SK-N-SH treated with all-trans-retinoic acid at 6 μM for 48 hours (cell line): ENCODE results near the gene NYAP2.

Experiments
- ATAC-seq: fragments of 200-7000 bp; cut with Tn5 transposase; 3 replicates; pipeline ENCODE4 v1.9.1; 2020; ENCODE audit warnings: mild to moderate bottlenecking, moderate library complexity
- ARNTL ChIP-seq: fragments of 450-650 bp; formaldehyde crosslinking; IDR thresholded peaks from 2 replicates; pipeline ENCODE4 v1.5.0; 2020; ENCODE audit warnings: low read depth, mild to moderate bottlenecking, moderate library complexity, borderline replicate concordance
- BACH2 ChIP-seq: fragments of 250-450 bp; sonication (Bioruptor Pico); IDR thresholded peaks from 2 replicates; pipeline ENCODE4 v1.9.0; 2021; ENCODE audit warnings: mild to moderate bottlenecking, borderline replicate concordance
- CSDC2 ChIP-seq: fragments of 250-450 bp; sonication (Bioruptor Pico); IDR thresholded peaks from 2 replicates; pipeline ENCODE4 v1.5.0; 2020; ENCODE audit warnings: mild to moderate bottlenecking, moderate library complexity
- ESRRG ChIP-seq: fragments of 250-450 bp; sonication (Bioruptor Pico); IDR thresholded peaks from 2 replicates; pipeline ENCODE4 v1.6.1; 2021; ENCODE audit warnings: mild to moderate bottlenecking
- GLIS3 ChIP-seq: fragments of 250-450 bp; sonication (Bioruptor Pico); IDR thresholded peaks from 2 replicates; pipeline ENCODE4 v1.5.0; 2020; ENCODE audit warnings: mild to moderate bottlenecking, moderate library complexity
- ISL1 ChIP-seq: fragments of 250-450 bp; sonication (Bioruptor Pico); IDR thresholded peaks from 2 replicates; pipeline ENCODE4 v2.1.2; 2022; ENCODE audit warnings: mild to moderate bottlenecking, moderate library complexity
- OSR1 ChIP-seq: fragments of 250-450 bp; sonication (Bioruptor Pico); IDR thresholded peaks from 2 replicates; pipeline ENCODE4 v1.8.0; 2022; ENCODE audit warnings: moderate library complexity, mild to moderate bottlenecking, inconsistent platforms
- PPARA ChIP-seq: fragments of 250-450 bp; sonication (Bioruptor Pico); IDR thresholded peaks from 2 replicates; pipeline ENCODE4 v1.5.0; 2020; ENCODE audit warnings: mild to moderate bottlenecking, borderline replicate concordance
- RARB ChIP-seq: fragments of 250-450 bp; sonication (Bioruptor Pico); IDR thresholded peaks from 2 replicates; pipeline ENCODE4 v1.8.0; 2021; ENCODE audit warnings: mild to moderate bottlenecking, moderate library complexity
- SNAI2 ChIP-seq: fragments of 250-450 bp; sonication (Bioruptor Pico); IDR thresholded peaks from 2 replicates; pipeline ENCODE4 v1.5.0; 2020; ENCODE audit warnings: mild to moderate bottlenecking, moderate library complexity
- TCF4 ChIP-seq: fragments of 250-450 bp; sonication (Bioruptor Pico); IDR thresholded peaks from 2 replicates; pipeline ENCODE4 v1.8.0; 2021; ENCODE audit warnings: mild to moderate bottlenecking, moderate library complexity, borderline replicate concordance
- TOX ChIP-seq: fragments of 250-450 bp; sonication (Bioruptor Pico); IDR thresholded peaks from 2 replicates; pipeline ENCODE4 v1.8.0; 2021; ENCODE audit warnings: mild to moderate bottlenecking, moderate library complexity, borderline replicate concordance
- TSHZ2 ChIP-seq: fragments of 250-450 bp; sonication (Bioruptor Pico); IDR thresholded peaks from 2 replicates; pipeline ENCODE4 v1.5.0; 2020; ENCODE audit warnings: mild to moderate bottlenecking, moderate library complexity
- ZC3H10 ChIP-seq: fragments of 250-450 bp; sonication (Bioruptor Pico); IDR thresholded peaks from 2 replicates; pipeline ENCODE4 v1.5.1; 2021; ENCODE audit warnings: mild to moderate bottlenecking, moderate library complexity
- ZFP3 ChIP-seq: fragments of 250-450 bp; sonication (Bioruptor Pico); IDR thresholded peaks from 2 replicates; pipeline ENCODE4 v1.5.0; 2020; ENCODE audit warnings: mild to moderate bottlenecking, moderate library complexity
- ZFP30 ChIP-seq: fragments of 450-650 bp; formaldehyde crosslinking; IDR thresholded peaks from 2 replicates; pipeline ENCODE4 v1.5.0; 2022; ENCODE audit warnings: mild to moderate bottlenecking, moderate library complexity
- ZNF565 ChIP-seq: fragments of 450-650 bp; formaldehyde crosslinking; conservative IDR thresholded peaks from 2 replicates; pipeline ENCODE4 v1.5.0; 2020; ENCODE audit warnings: low read depth, mild to moderate bottlenecking, moderate library complexity
- ZNF70 ChIP-seq: fragments of 450-650 bp; formaldehyde crosslinking; IDR thresholded peaks from 2 replicates; pipeline ENCODE4 v1.5.0; 2020; ENCODE audit warnings: mild to moderate bottlenecking, moderate library complexity
- TF ChIP-seq, protein P1 (sequence below): fragments of 250-450 bp; sonication (Bioruptor Pico); IDR thresholded peaks from 2 replicates; pipeline ENCODE4 v1.8.0; 2021; ENCODE audit warnings: low read depth, mild to moderate bottlenecking, moderate library complexity, borderline replicate concordance
- TF ChIP-seq, protein P2 (sequence below): fragments of 250-450 bp; sonication (Bioruptor Pico); IDR thresholded peaks from 2 replicates; pipeline ENCODE4 v1.5.1; 2020; ENCODE audit warnings: low read depth, mild to moderate bottlenecking, moderate library complexity
- TF ChIP-seq, protein P3 (sequence below): fragments of 250-450 bp; sonication (Bioruptor Pico); IDR thresholded peaks from 2 replicates; pipeline ENCODE4 v1.5.1; 2021; ENCODE audit warnings: mild to moderate bottlenecking, moderate library complexity

NYAP2 gene

DNA sequence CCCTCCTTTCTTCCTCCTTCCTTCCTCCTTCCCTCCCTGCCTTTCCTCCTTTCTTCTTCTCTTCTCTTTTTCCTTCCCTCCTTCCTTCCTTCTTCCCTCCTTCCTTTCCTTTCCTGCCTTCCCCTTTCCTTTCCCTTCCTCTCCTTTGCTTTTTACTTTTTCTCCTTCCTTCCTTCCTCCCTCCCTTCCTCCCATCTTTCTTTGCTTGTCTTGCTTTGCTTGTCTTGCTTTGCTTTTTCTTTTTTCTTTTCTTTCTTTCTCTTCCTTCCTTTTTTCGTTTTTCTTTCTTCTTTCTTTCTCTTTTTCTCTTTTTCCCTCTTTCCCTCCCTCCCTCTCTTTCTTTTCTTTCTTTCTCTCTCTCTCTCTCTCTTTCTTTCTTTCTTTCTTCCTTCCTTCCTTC lies 113.0 kb downstream of the NYAP2 start:
- TF ChIP-seq ZFP30 (CRISPR knock-in tag) (no peak), RARB (CRISPR knock-in tag) (no peak), ZC3H10 (CRISPR knock-in tag) (no peak), ZFP3 (CRISPR knock-in tag) (no peak)

GRCh38 chr2:225512876-225513540 lies 113.5 kb downstream of the NYAP2 start:
- no peak for ATAC-seq
- TF ChIP-seq ZC3H10 (CRISPR knock-in tag) (no peak), ISL1 (peak; percentile 29; the same call in 1 of the 2 replicates)

More for the DNA sequence above, 113.0 kb downstream of the NYAP2 start:
- ATAC-seq = no peak

DNA sequence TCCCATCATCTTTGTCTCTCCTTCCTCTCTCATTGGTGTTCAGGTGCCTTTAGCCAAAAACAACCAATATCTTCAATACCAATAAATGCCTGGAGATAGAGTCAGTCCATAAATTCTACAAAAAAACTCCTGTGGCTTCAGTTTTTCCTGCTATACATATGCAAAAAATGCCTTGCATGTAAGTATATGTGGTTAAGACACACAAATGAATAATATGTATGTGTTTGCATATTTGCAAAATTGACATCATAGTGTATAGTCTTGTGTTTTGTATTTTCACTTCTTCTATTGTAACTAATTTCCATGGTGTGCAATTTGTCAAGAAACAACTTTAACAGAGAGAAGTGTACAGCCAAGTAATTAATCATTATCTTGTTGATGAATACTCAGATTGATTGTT lies 115.5 kb downstream of the NYAP2 start:
- no peak for ATAC-seq
- TF ChIP-seq ESRRG (CRISPR knock-in tag) (no peak), ZFP3 (CRISPR knock-in tag) (no peak), ZNF565 (CRISPR knock-in tag) (no peak), SNAI2 (no peak), GLIS3 (CRISPR knock-in tag) (no peak), CSDC2 (CRISPR knock-in tag) (no peak), BACH2 (CRISPR knock-in tag) (no peak), ARNTL (CRISPR knock-in tag) (no peak), TSHZ2 (CRISPR knock-in tag) (no peak), ISL1 (no peak), TCF4 (CRISPR knock-in tag) (no peak), ZFP30 (CRISPR knock-in tag) (no peak), PPARA (CRISPR knock-in tag) (no peak), TOX (CRISPR knock-in tag) (no peak), OSR1 (CRISPR knock-in tag) (no peak)
- TF ChIP-seq, protein P1, sequence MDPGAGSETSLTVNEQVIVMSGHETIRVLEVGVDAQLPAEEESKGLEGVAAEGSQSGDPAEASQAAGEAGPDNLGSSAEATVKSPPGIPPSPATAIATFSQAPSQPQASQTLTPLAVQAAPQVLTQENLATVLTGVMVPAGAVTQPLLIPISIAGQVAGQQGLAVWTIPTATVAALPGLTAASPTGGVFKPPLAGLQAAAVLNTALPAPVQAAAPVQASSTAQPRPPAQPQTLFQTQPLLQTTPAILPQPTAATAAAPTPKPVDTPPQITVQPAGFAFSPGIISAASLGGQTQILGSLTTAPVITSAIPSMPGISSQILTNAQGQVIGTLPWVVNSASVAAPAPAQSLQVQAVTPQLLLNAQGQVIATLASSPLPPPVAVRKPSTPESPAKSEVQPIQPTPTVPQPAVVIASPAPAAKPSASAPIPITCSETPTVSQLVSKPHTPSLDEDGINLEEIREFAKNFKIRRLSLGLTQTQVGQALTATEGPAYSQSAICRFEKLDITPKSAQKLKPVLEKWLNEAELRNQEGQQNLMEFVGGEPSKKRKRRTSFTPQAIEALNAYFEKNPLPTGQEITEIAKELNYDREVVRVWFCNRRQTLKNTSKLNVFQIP (CRISPR knock-in tag) = no peak
- TF ChIP-seq, protein P2, sequence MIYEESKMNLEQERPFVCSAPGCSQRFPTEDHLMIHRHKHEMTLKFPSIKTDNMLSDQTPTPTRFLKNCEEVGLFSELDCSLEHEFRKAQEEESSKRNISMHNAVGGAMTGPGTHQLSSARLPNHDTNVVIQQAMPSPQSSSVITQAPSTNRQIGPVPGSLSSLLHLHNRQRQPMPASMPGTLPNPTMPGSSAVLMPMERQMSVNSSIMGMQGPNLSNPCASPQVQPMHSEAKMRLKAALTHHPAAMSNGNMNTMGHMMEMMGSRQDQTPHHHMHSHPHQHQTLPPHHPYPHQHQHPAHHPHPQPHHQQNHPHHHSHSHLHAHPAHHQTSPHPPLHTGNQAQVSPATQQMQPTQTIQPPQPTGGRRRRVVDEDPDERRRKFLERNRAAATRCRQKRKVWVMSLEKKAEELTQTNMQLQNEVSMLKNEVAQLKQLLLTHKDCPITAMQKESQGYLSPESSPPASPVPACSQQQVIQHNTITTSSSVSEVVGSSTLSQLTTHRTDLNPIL (CRISPR knock-in tag) = no peak
- TF ChIP-seq, protein P3, sequence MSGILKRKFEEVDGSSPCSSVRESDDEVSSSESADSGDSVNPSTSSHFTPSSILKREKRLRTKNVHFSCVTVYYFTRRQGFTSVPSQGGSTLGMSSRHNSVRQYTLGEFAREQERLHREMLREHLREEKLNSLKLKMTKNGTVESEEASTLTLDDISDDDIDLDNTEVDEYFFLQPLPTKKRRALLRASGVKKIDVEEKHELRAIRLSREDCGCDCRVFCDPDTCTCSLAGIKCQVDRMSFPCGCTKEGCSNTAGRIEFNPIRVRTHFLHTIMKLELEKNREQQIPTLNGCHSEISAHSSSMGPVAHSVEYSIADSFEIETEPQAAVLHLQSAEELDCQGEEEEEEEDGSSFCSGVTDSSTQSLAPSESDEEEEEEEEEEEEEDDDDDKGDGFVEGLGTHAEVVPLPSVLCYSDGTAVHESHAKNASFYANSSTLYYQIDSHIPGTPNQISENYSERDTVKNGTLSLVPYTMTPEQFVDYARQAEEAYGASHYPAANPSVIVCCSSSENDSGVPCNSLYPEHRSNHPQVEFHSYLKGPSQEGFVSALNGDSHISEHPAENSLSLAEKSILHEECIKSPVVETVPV (CRISPR knock-in tag) = no peak
- TF ChIP-seq, all 23 proteins: peak for 0

DNA sequence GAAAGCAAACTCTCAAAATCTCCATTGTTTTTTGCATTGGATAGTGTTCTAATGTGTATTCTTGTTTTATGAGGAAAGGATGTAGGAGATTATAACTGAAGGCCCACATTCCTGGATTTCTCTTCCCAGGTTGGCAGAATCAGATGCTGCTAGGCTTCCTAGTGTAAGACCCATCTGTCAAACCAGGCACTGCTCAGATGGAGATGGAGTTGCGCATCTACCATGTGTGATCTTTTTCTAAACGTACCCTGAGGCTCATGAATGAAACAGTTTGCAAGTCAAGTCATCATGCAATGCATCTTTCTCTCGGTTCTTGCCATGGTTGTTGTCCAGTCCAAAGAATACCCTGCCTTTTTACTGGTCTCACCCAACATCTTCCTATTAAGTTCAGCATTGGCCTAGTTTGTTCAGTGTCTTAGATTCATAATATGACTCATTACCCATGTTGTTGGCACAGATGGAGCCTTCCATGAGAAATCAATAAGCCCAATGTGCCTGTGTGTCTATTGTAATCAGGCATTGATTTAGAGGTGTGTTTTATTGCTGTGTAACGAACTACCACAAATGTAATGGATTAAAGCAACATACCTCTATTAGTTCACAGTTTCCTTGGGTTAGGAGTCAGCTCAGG lies 127.4 kb downstream of the NYAP2 start:
- ATAC-seq = no peak
- no peak for TF ChIP-seq OSR1 (CRISPR knock-in tag)
- no peak for TF ChIP-seq PPARA (CRISPR knock-in tag)
- no peak for TF ChIP-seq ZNF565 (CRISPR knock-in tag)
- TF ChIP-seq CSDC2 (CRISPR knock-in tag) = no peak
- TF ChIP-seq, protein P3 (CRISPR knock-in tag) = no peak
- no peak for TF ChIP-seq ZNF70 (CRISPR knock-in tag)
- TF ChIP-seq ARNTL (CRISPR knock-in tag) = no peak
- no peak for TF ChIP-seq SNAI2
- TF ChIP-seq, protein P1 (CRISPR knock-in tag) = no peak
- TF ChIP-seq ZFP3 (CRISPR knock-in tag) = no peak
- no peak for TF ChIP-seq ESRRG (CRISPR knock-in tag)
